CD14-positive monocyte (primary cell): ENCODE measurements around the gene PLEKHG1. TPM values are rescaled to one million over a fixed set of nuclear protein-coding genes. Genes with fewer than 3 reads are reported as not detected.

Experiments
- DNase-seq, 3 donors: peaks; one replicate each; pipeline ENCODE4 v3.0.0-alpha.2; 2011 to 2022
- H2AFZ ChIP-seq: 2 replicates; pipeline ENCODE4 v1.6.0; 2012; ENCODE audit warnings: mild to moderate bottlenecking, low read depth, low read length, inconsistent platforms; ENCODE audit not compliant: insufficient read depth, poor library complexity, severe bottlenecking
- H3K27ac ChIP-seq, 2 donors: 1 replicate in 1 of 2; 2 replicates in 1 of 2; pipeline ENCODE4 v1.5.1; 2012 to 2013; ENCODE audit warnings: low read length in 2 of 2, control low read depth in 1 of 2, inconsistent platforms in 1 of 2, low read depth in 1 of 2, mild to moderate bottlenecking in 1 of 2
- H3K27me3 ChIP-seq, 2 donors: one replicate each; pipeline versions ENCODE4 v1.6.0 to v1.6.1; 2011 to 2013; ENCODE audit warnings: low read length in 2 of 2; ENCODE audit not compliant: control insufficient read depth in 2 of 2, insufficient read depth in 2 of 2
- H3K36me3 ChIP-seq, 2 donors: replicated peaks in 1 of 2; 1 replicate in 1 of 2; 2 replicates in 1 of 2; pipeline versions ENCODE4 v1.5.1 to v1.6.1; 2012 to 2013; ENCODE audit warnings: low read length in 2 of 2, control low read depth in 1 of 2, inconsistent platforms in 1 of 2, mild to moderate bottlenecking in 1 of 2; ENCODE audit not compliant: insufficient read depth in 2 of 2, control insufficient read depth in 1 of 2
- H3K4me1 ChIP-seq, 2 donors: 1 replicate in 1 of 2; 2 replicates in 1 of 2; pipeline versions ENCODE4 v1.5.1 to v1.6.1; 2012 to 2013; ENCODE audit warnings: low read length in 2 of 2, control low read depth in 1 of 2, inconsistent platforms in 1 of 2, mild to moderate bottlenecking in 1 of 2, moderate library complexity in 1 of 2; ENCODE audit not compliant: insufficient read depth in 2 of 2, control insufficient read depth in 1 of 2
- H3K4me2 ChIP-seq: replicated peaks from 2 replicates; pipeline ENCODE3; 2012; ENCODE audit warnings: low read length, moderate library complexity, mild to moderate bottlenecking; ENCODE audit not compliant: poor library complexity, severe bottlenecking; ENCODE audit errors: extremely low read depth
- H3K4me3 ChIP-seq, 3 experiments: fragments of 200-600 bp in 1 of 3; sonication (generic) in 1 of 3; replicated peaks in 1 of 3; 1 replicate in 2 of 3; 2 replicates in 1 of 3; pipeline ENCODE4 v1.5.1; 2011 to 2013; ENCODE audit warnings: low read length in 3 of 3, mild to moderate bottlenecking in 3 of 3, control low read depth in 2 of 3, low read depth in 2 of 3, inconsistent platforms in 1 of 3, moderate library complexity in 1 of 3
- H3K79me2 ChIP-seq: 2 replicates; pipeline ENCODE4 v1.6.0; 2012; ENCODE audit warnings: mild to moderate bottlenecking, control low read depth, inconsistent platforms, low read length, moderate library complexity; ENCODE audit not compliant: insufficient read depth
- H3K9ac ChIP-seq: 2 replicates; pipeline ENCODE4 v1.6.0; 2017; ENCODE audit warnings: low read length, mild to moderate bottlenecking; ENCODE audit not compliant: insufficient read depth, poor library complexity, severe bottlenecking
- H3K9me3 ChIP-seq, 2 donors: replicated peaks in 1 of 2; 1 replicate in 1 of 2; 2 replicates in 1 of 2; pipeline versions ENCODE4 v1.5.1 to v1.6.1; 2012 to 2013; ENCODE audit warnings: low read length in 2 of 2, control low read depth in 1 of 2; ENCODE audit not compliant: control insufficient read depth in 1 of 2, insufficient read depth in 1 of 2
- H4K20me1 ChIP-seq: 2 replicates; pipeline ENCODE4 v1.6.0; 2012; ENCODE audit warnings: mild to moderate bottlenecking, low read length, control low read depth, moderate library complexity; ENCODE audit not compliant: insufficient read depth
- H3K27ac Mint-ChIP-seq, 7 donors: one replicate each; pipeline ENCODE4 v1.8.0; 2020; ENCODE audit warnings: mild to moderate bottlenecking in 7 of 7, mixed read lengths in 7 of 7, moderate library complexity in 6 of 7, inconsistent platforms in 2 of 7
- H3K27me3 Mint-ChIP-seq, 3 donors: one replicate each; pipeline ENCODE4 v1.8.0; 2021 to 2022; ENCODE audit warnings: low read depth in 3 of 3, mild to moderate bottlenecking in 3 of 3, mixed read lengths in 3 of 3, moderate library complexity in 3 of 3, inconsistent platforms in 1 of 3
- H3K36me3 Mint-ChIP-seq, 2 donors: one replicate each; pipeline ENCODE4 v1.8.0; 2020; ENCODE audit warnings: mixed read lengths in 2 of 2, inconsistent platforms in 1 of 2, mild to moderate bottlenecking in 1 of 2
- H3K4me1 Mint-ChIP-seq: one replicate; pipeline ENCODE4 v1.8.0; 2020; ENCODE audit warnings: mild to moderate bottlenecking, mixed read lengths
- H3K4me3 Mint-ChIP-seq, 2 donors: one replicate each; pipeline ENCODE4 v1.8.0; 2020; ENCODE audit warnings: mild to moderate bottlenecking in 2 of 2, mixed read lengths in 2 of 2, moderate library complexity in 1 of 2
- H3K9me3 Mint-ChIP-seq, 7 donors: one replicate each; pipeline ENCODE4 v1.8.0; 2020 to 2022; ENCODE audit warnings: mixed read lengths in 7 of 7, mild to moderate bottlenecking in 6 of 7, moderate library complexity in 6 of 7, inconsistent platforms in 2 of 7
- CTCF ChIP-seq: fragments of 200-600 bp; IDR thresholded peaks from one replicate; pipeline ENCODE4 v1.8.0; 2022; ENCODE audit warnings: antibody characterized with exemption, mild to moderate bottlenecking
- WGBS: methylation state at CpG from one replicate; pipeline ENCODE4 v1.1.5; 2013; ENCODE audit warnings: missing lambda C conversion rate; ENCODE audit not compliant: insufficient coverage; 5-methylcytosine and 5-hydroxymethylcytosine counted together
- intact Hi-C, 2 donors: fragments of 100-400 bp; cut with micrococcal nuclease; formaldehyde crosslinking; loops; one replicate each; pipeline versions ENCODE4 v1.15.0 to v1.15.1; 2023
- polyA plus RNA-seq, 3 donors: library from polyadenylated mRNA; depleted of rRNA in 1 of 3; unstranded in 2 of 3; stranded (reverse) in 1 of 3; fragments of 300-500 nt in 2 of 3; fragments of >200 nt in 1 of 3; fragmentation: Illumina TruSeq in 2 of 3; gene quantifications; 1 replicate in 2 of 3; 2 replicates in 1 of 3; pipeline ENCODE4 v1.2.3, GENCODE V29; 2012 to 2021

Gene PLEKHG1
- polyA plus RNA-seq, 3 donors: 0.02 to 0.15 (median 0.08) TPM

DNA sequence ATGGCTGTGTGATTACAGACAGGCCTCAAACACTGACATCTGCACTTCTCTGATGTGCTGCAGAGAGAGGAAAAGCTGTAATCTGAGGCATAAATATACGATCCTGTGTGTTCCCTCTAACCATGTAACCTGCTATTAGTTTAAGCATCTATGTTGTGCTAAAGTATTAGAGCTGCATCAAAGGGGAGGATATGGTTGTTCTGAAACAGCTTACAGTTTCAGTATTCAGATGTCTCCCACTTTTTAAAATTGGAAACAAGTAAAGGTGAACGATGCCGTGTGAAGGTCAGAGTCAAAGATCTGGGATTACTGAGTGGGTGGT lies 7.6 kb downstream of the PLEKHG1 start:
- H3K9ac ChIP-seq: no peak overlapping the region
- no peak for DNase-seq
- H3K27me3 ChIP-seq: peaks cover 35% of the 10 kb centered on the region in 2 donors
- H3K27ac ChIP-seq: no peak overlapping the region
- H4K20me1 ChIP-seq: no peaks in the 10 kb centered on the region
- H3K27ac Mint-ChIP-seq: no peak overlapping the region
- TF ChIP-seq CTCF: no peak
- H3K27me3 Mint-ChIP-seq: peaks cover 20 to 35% (median 35%) of the 10 kb centered on the region in 3 donors
- H3K9me3 ChIP-seq: no peaks in the 10 kb centered on the region
- intact Hi-C loops: no loop called here
- H3K36me3 Mint-ChIP-seq: no peaks in the 10 kb centered on the region
- H3K4me1 Mint-ChIP-seq: no peaks in the 10 kb centered on the region
- no peaks in the 10 kb centered on the region for H3K79me2 ChIP-seq
- H3K4me1 ChIP-seq: no peaks in the 10 kb centered on the region
- H3K4me2 ChIP-seq: no peak overlapping the region
- no peaks in the 10 kb centered on the region for H3K36me3 ChIP-seq
- no peak overlapping the region for H2AFZ ChIP-seq
- no peak overlapping the region for H3K4me3 Mint-ChIP-seq
- peaks cover 0 to 3% (median 0%) of the 10 kb centered on the region in 7 donors for H3K9me3 Mint-ChIP-seq
- H3K4me3 ChIP-seq: no peak overlapping the region
- 100% methylated on average over 1 of the region's 3 CpGs for WGBS

- Histone ChIP-seq H3K9me3 (no peaks in the 10 kb centered on the region), H3K4me1 (no peaks in the 10 kb centered on the region), H3K36me3 (no peaks in the 10 kb centered on the region), H3K27me3 (peaks cover 17 to 19% of the 10 kb centered on the region in 2 donors), H3K4me2 (no peak overlapping the region), H3K9ac (no peak overlapping the region), H3K27ac (no peak overlapping the region), H3K4me3 (no peak overlapping the region), H4K20me1 (no peaks in the 10 kb centered on the region), H2AFZ (no peak overlapping the region), H3K79me2 (no peaks in the 10 kb centered on the region)
- Mint-ChIP-seq H3K27me3 (peaks cover 20 to 29% (median 25%) of the 10 kb centered on the region in 3 donors), H3K27ac (no peak overlapping the region), H3K4me3 (no peak overlapping the region), H3K36me3 (no peaks in the 10 kb centered on the region), H3K4me1 (no peaks in the 10 kb centered on the region), H3K9me3 (peaks cover 0 to 3% (median 0%) of the 10 kb centered on the region in 7 donors)
- intact Hi-C loops: no loop called here
- DNase-seq: no peak
- no peak for TF ChIP-seq CTCF
These were observed 10.9 kb downstream of the PLEKHG1 start for GRCh38 chr6:150610584-150610983.
